Caco-2 (cell line): ENCODE data around the gene TTC28. TPM values are rescaled to one million over a fixed set of nuclear protein-coding genes. Genes with fewer than 3 reads are reported as not detected.

Experiments used
- BruUV-seq: library from RNA; stranded (reverse); fragments of 400-500 nt; replicated peaks from 2 replicates; lab custom pipeline; 2021; lab: Mats Ljungman, UMichigan
- CTCF ChIA-PET: fragments of 300-600 bp; sonication (Branson Sonifier 250); formaldehyde crosslinking; loops from one replicate; lab custom pipeline; 2022; ENCODE audit warnings: antibody characterized with exemption; lab: Charles Lee
- POLR2A ChIA-PET: fragments of 300-600 bp; sonication (Branson Sonifier 250); formaldehyde crosslinking; loops from one replicate; lab custom pipeline; 2022; ENCODE audit warnings: antibody characterized with exemption; lab: Charles Lee
- DNase-seq, 2 experiments: peaks; one replicate each; pipeline versions ENCODE4 v3.0.0 to v3.0.0-alpha.2; 2020 to 2022
- H3K27me3 ChIP-seq: replicated peaks from 2 replicates; pipeline ENCODE4 v1.6.0; 2011; ENCODE audit warnings: low read length; ENCODE audit not compliant: control insufficient read depth, insufficient read depth
- H3K36me3 ChIP-seq: 2 replicates; pipeline ENCODE4 v1.5.1; 2011; ENCODE audit warnings: low read length; ENCODE audit not compliant: control insufficient read depth, insufficient read depth
- H3K4me1 ChIP-seq: fragments of 250-450 bp; sonication (Bioruptor Pico); 2 replicates; pipeline ENCODE4 v1.5.1; 2020; ENCODE audit warnings: mild to moderate bottlenecking
- H3K4me3 ChIP-seq: 2 replicates; pipeline ENCODE4 v1.5.1; 2011; ENCODE audit warnings: low read depth, mild to moderate bottlenecking, control low read depth, low read length
- H3K9me3 ChIP-seq: fragments of 250-450 bp; sonication (Bioruptor Pico); 2 replicates; pipeline ENCODE4 v1.5.1; 2020; ENCODE audit warnings: mild to moderate bottlenecking, moderate library complexity
- H3K27ac Mint-ChIP-seq: one replicate; pipeline ENCODE4 v1.8.0; 2022; ENCODE audit warnings: mixed read lengths; ENCODE audit not compliant: unreplicated experiment
- H3K27me3 Mint-ChIP-seq: one replicate; pipeline ENCODE4 v1.8.0; 2022; ENCODE audit warnings: mixed read lengths; ENCODE audit not compliant: insufficient read depth, unreplicated experiment
- H3K36me3 Mint-ChIP-seq: one replicate; pipeline ENCODE4 v1.8.0; 2022; ENCODE audit warnings: mild to moderate bottlenecking, mixed read lengths; ENCODE audit not compliant: insufficient read depth, unreplicated experiment
- H3K4me1 Mint-ChIP-seq: one replicate; pipeline ENCODE4 v1.8.0; 2022; ENCODE audit warnings: low read depth, mixed read lengths; ENCODE audit not compliant: unreplicated experiment
- H3K4me3 Mint-ChIP-seq: one replicate; pipeline ENCODE4 v1.8.0; 2022; ENCODE audit warnings: mild to moderate bottlenecking, moderate library complexity, mixed read lengths; ENCODE audit not compliant: unreplicated experiment
- H3K9me3 Mint-ChIP-seq: one replicate; pipeline ENCODE4 v1.8.0; 2022; ENCODE audit warnings: mixed read lengths; ENCODE audit not compliant: unreplicated experiment
- intact Hi-C: fragments of 100-400 bp; cut with micrococcal nuclease; formaldehyde crosslinking; loops from one replicate; pipeline ENCODE4 v1.10.0; 2022; ENCODE audit not compliant: unreplicated experiment
- total RNA-seq: library from RNA; stranded (reverse); gene quantifications from 2 replicates; pipeline ENCODE4 v1.2.3, GENCODE V29; 2022
- TF ChIP-seq, protein P1 (sequence below), 2 experiments: fragments of 200-600 bp in 1 of 2; IDR thresholded peaks; 1 replicate in 1 of 2; 2 replicates in 1 of 2; pipeline versions ENCODE4 v1.5.1 to v1.8.0; 2011 to 2022; ENCODE audit warnings: antibody characterized with exemption in 1 of 2, control low read depth in 1 of 2, inconsistent platforms in 1 of 2, low read depth in 1 of 2, low read length in 1 of 2, mild to moderate bottlenecking in 1 of 2, moderate library complexity in 1 of 2; ENCODE audit not compliant: insufficient read depth in 1 of 2, severe bottlenecking in 1 of 2, unreplicated experiment in 1 of 2

TTC28 gene
- total RNA-seq, 1 experiment from 2014 or later: 12.0 TPM

DNA sequence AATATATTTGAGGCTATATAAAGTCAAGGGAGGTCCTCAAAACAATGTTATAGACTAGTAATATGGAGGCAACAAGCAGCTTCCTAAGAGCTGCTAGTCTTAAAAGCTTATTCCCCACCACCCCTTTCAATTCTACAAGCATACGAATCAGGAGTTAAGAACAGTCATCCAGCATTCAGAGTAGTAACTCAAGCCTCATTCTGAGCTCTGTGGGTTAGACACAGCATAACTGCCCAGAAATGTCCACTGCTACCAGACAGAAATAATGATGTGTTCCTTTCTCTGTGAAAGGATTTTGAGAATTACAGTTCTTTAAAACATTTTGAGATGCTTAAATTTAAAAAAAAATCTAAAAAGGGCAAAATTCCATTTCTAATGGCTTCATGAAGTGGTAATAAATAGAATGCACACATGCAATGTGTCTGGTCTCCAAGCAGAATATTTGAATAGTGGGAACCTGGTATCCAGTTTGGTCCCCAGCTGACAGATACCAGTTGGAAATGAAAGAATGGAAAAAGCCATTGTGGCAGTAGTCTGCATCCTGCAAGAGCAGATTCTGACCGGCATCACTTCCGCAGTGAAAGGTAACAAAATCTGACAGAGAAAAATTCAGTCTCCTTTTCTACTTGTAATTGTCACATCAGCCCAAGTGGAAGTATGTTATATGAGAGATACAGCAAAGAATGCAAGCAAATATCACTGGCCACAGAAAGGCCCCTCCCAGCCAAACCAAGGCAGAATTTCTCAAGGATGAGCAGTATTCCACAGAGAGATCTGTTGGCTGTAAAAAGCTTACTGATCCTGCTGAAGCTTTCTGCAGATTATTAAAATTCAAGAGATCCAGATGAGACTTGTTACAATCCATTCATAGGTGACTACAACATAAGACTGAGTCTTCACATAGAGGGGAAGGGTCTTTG is 449.8 kb downstream of the TTC28 start:
- no peaks in the 10 kb centered on the region for H3K36me3 ChIP-seq
- H3K27me3 ChIP-seq: no peaks in the 10 kb centered on the region
- DNase-seq: no peak
- intact Hi-C loops: no loop called here
- Mint-ChIP-seq H3K27ac (no peak overlapping the region), H3K4me1 (no peaks in the 10 kb centered on the region), H3K4me3 (no peak overlapping the region), H3K9me3 (no peaks in the 10 kb centered on the region), H3K36me3 (no peaks in the 10 kb centered on the region), H3K27me3 (peaks cover 3% of the 10 kb centered on the region)
- TF ChIP-seq, protein P1, sequence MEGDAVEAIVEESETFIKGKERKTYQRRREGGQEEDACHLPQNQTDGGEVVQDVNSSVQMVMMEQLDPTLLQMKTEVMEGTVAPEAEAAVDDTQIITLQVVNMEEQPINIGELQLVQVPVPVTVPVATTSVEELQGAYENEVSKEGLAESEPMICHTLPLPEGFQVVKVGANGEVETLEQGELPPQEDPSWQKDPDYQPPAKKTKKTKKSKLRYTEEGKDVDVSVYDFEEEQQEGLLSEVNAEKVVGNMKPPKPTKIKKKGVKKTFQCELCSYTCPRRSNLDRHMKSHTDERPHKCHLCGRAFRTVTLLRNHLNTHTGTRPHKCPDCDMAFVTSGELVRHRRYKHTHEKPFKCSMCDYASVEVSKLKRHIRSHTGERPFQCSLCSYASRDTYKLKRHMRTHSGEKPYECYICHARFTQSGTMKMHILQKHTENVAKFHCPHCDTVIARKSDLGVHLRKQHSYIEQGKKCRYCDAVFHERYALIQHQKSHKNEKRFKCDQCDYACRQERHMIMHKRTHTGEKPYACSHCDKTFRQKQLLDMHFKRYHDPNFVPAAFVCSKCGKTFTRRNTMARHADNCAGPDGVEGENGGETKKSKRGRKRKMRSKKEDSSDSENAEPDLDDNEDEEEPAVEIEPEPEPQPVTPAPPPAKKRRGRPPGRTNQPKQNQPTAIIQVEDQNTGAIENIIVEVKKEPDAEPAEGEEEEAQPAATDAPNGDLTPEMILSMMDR (IDR thresholded peaks at IDR 0.05; ENCODE audit: insufficient read depth in 1 of 2, low read depth in 1 of 2, low read length in 1 of 2, severe bottlenecking in 1 of 2, unreplicated experiment in 1 of 2): no peak
- H3K9me3 ChIP-seq: no peaks in the 10 kb centered on the region
- no peaks in the 10 kb centered on the region for H3K4me1 ChIP-seq
- no peak overlapping the region for H3K4me3 ChIP-seq
- POLR2A ChIA-PET: no interaction called here
- BruUV-seq: no TSS peak
- CTCF ChIA-PET: no interaction called here

DNA sequence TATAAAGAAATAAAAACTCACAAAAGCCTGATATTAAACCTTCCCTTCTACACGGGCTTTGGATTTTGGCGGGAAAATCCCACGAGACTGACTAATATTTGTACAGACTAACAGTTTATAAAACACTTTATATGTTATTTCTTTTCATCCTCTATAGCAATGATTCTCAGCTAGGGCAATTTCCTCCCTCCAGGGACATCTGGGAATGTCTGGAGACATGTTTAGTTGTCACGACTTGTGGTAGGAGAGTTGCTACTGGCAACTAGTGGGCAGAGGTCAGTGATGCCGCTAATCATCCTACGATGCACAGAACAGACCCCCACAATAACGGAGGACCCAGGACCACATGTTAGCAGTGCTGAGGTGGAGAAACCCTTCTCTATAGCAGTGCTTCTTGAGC is 455.8 kb downstream of the TTC28 start:
- no peak overlapping the region for H3K4me3 Mint-ChIP-seq
- Histone ChIP-seq H3K4me1 (no peaks in the 10 kb centered on the region), H3K9me3 (no peaks in the 10 kb centered on the region), H3K36me3 (no peaks in the 10 kb centered on the region), H3K4me3 (no peak overlapping the region), H3K27me3 (no peaks in the 10 kb centered on the region)
- DNase-seq: no peak
- H3K27ac Mint-ChIP-seq: no peak overlapping the region
- ChIA-PET POLR2A (no interaction called here), CTCF (no interaction called here)
- TF ChIP-seq, protein P1 (IDR thresholded peaks at IDR 0.05; ENCODE audit: insufficient read depth in 1 of 2, low read depth in 1 of 2, low read length in 1 of 2, severe bottlenecking in 1 of 2, unreplicated experiment in 1 of 2): no peak
- intact Hi-C loops: no loop called here
- H3K36me3 Mint-ChIP-seq: no peaks in the 10 kb centered on the region
- BruUV-seq: no TSS peak
- H3K4me1 Mint-ChIP-seq: no peaks in the 10 kb centered on the region
- no peaks in the 10 kb centered on the region for H3K9me3 Mint-ChIP-seq
- H3K27me3 Mint-ChIP-seq: no peaks in the 10 kb centered on the region

GRCh38 chr22:28222976-28223745 is 456.5 kb downstream of the TTC28 start:
- TF ChIP-seq, protein P1 (IDR thresholded peaks at IDR 0.05; ENCODE audit: insufficient read depth in 1 of 2, low read depth in 1 of 2, low read length in 1 of 2, severe bottlenecking in 1 of 2, unreplicated experiment in 1 of 2): no peak
- intact Hi-C loops: no loop called here
- Mint-ChIP-seq H3K27me3 (no peaks in the 10 kb centered on the region), H3K27ac (no peak overlapping the region), H3K4me3 (no peak overlapping the region), H3K4me1 (no peaks in the 10 kb centered on the region), H3K9me3 (no peaks in the 10 kb centered on the region), H3K36me3 (no peaks in the 10 kb centered on the region)
- ChIA-PET POLR2A (no interaction called here), CTCF (no interaction called here)
- Histone ChIP-seq H3K36me3 (no peaks in the 10 kb centered on the region), H3K9me3 (no peaks in the 10 kb centered on the region), H3K4me1 (no peaks in the 10 kb centered on the region), H3K27me3 (no peaks in the 10 kb centered on the region), H3K4me3 (no peak overlapping the region)
- DNase-seq: no peak
- BruUV-seq: no TSS peak
